HG02981 (cell line): ENCODE results near the gene C2orf76.
A peak's percentile ranks its signal among the peaks of the same experiment; 100 is the strongest.
"Not testable (repeated sequence)": the region's sequence is repeated elsewhere in the genome, so short reads cannot be mapped to it uniquely, and the experiment has no call there.

ENCODE experiments used
- ATAC-seq: cut with Tn5 transposase; IDR thresholded peaks from one replicate; pipeline ENCODE4 v1.9.1; 2021; ENCODE audit warnings: mild to moderate bottlenecking, moderate library complexity; ENCODE audit not compliant: unreplicated experiment

Gene C2orf76

DNA sequence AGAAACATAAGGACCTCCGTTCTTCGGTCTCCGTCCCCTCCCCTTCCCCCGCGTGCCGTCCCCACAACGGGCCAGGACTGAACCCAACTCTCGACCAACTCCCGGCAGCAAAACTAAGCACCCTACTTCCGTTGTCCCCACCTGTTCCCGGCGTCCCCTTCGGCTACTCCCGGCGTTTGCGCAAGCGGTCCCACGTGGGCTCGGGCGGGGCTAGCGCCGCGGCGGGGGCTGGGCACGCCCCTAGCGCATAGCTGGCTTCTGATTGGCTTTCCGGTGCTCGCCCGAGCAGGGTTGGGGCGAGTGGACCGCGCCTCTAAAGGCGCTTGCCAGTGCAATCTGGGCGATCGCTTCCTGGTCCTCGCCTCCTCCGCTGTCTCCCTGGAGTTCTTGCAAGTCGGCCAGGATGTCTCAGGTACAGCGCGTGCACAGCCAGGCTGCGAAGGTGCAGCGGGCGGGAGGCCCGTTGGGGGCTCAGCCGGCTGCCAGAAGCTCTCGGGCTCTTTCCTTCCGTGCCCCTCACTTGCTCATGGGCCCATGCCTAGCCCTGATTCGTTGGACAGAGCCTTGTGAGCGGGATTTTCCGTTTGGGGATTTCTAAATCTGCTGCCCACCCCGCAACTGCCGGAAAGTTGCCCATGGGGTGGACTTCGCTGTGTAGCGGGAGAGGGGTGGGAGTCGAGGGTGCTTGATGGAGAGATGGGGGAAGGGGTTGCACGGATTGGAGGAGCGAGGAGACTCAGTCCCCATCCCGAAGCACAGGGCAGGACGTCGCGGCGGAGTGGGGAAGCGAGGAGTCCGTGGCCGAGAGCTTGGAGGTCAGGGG lies at the start of gene C2orf76, which contains the start of gene DBI:
Gene C2orf76 (minus strand): TSS at position 186 of the 823 bp plus-strand sequence. CDS start 26,875 bp downstream, outside the sequence.
Gene DBI (plus strand): TSS at position 329 of the 823 bp plus-strand sequence. CDS start 75 bp downstream, at position 404.
- peak; percentile 95 for ATAC-seq

DNA sequence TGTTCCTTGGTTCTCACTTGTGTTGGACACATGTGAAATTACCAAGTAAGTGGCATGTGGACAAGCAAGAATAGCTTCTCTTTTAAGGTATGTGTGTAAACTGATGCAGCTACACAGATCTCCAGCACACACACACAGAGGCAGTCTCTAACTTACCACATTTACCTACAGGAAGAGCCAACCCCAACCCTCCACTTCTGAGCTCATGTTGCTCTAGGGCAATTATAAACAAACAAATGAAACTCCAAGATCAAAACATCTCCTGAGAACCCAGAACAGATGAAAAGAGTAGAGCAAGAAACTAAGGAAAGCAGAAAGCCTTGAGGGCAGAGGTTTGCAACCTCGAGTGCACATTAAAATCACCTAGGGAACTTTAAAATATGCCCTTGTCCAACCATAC lies 49.0 kb upstream of the C2orf76 start:
- no peak for ATAC-seq

- ATAC-seq = no peak
Observed at GRCh38 chr2:119414894-119415293, 48.3 kb upstream of the C2orf76 start.

GRCh38 chr2:119409506-119409905 lies 42.9 kb upstream of the C2orf76 start:
- no peak for ATAC-seq

DNA sequence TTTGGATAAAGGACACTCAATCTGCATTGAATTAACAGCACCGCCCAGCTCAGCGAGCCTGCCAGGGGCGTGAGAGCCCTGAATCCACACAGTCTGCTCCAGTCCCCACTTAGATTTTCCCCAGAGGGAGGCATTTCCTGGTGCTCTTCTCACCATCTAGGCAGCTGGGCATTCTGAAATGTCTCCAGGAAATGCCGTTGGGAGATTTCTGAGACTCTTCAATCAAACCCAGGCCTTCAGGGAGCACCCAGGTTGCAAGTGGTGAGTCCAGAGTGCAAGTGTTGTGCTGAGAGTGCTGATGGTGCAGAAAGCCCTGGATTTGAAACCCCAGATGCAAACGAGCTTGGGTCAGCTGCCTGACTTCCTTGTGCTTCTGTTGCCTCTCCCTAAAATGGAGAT lies 41.6 kb upstream of the C2orf76 start:
- ATAC-seq = no peak

DNA sequence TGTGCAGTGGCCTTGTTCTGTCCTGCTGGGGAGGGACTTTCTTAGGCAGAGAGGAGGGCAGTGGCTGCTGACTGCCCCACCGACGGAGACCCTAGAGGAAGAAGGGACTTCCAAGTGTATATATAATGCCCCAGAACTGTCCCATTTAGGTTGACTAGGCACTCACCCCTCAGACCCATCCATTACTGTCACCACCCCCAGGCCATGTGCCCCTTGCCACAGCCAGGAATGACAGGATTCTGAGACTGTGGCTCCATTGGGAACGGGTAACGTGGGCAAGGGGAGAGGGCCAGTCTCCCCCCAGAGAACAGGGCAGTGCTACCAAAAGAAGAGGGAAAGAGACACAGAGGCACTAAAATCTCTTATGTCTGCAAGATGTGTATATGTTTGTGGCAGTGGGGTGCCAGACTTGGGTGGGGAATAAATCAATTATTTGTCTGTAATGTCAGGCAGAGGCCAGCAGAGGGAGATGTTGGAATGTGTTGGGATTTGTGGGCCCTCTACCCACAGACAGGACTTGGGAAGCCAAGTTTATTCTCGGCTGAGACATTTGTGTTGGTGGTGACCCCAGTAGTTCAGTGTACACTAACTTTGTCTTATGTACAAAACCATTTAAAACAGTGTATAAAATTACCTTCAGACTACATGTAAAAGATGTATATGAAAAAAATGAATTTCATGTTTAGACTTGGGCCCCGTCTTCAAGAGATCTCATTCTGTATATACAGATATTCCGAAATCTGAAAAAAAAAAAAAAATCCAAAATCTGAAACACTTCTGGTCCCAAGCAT lies 41.0 kb upstream of the C2orf76 start:
- ATAC-seq = no peak

DNA sequence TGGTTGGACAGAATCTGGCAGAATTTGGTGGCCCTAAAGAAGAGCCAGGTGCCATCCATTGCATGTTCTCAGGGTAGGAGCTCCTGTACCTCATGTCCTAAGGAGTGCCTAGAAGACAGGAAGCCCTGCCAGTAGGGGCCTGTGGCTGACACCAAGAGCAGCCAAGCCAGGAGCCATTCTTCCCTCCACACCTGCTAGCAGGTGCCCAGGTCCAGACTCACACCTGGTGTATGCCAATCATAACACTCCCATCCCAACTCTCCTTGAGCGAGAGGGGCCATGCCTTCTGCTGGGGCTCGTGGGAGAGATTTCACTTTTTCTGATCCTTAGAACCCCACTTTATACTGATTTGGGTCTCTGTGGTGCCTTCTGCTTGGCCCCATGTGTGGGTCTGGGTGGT lies 38.5 kb upstream of the C2orf76 start:
- ATAC-seq = no peak

DNA sequence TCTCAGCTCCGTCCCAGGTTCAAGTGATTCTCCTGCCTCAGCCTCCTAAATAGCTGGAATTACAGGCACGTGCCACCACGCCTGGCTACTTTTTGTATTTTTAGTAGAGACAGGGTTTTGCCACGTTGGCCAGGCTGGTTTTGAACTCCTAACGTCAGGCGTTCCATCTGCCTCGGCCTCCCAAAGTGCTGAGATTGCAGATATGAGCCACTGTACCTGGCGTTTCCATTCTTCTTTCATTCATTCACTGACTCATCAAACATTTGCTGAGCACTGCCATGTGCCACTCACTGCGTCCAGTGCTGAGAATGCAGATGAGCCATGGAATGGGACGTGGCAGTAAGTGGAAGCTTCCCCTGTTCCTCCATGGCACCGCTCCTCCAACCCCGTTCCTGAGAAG lies 37.0 kb upstream of the C2orf76 start:
- ATAC-seq = not testable (repeated sequence)

DNA sequence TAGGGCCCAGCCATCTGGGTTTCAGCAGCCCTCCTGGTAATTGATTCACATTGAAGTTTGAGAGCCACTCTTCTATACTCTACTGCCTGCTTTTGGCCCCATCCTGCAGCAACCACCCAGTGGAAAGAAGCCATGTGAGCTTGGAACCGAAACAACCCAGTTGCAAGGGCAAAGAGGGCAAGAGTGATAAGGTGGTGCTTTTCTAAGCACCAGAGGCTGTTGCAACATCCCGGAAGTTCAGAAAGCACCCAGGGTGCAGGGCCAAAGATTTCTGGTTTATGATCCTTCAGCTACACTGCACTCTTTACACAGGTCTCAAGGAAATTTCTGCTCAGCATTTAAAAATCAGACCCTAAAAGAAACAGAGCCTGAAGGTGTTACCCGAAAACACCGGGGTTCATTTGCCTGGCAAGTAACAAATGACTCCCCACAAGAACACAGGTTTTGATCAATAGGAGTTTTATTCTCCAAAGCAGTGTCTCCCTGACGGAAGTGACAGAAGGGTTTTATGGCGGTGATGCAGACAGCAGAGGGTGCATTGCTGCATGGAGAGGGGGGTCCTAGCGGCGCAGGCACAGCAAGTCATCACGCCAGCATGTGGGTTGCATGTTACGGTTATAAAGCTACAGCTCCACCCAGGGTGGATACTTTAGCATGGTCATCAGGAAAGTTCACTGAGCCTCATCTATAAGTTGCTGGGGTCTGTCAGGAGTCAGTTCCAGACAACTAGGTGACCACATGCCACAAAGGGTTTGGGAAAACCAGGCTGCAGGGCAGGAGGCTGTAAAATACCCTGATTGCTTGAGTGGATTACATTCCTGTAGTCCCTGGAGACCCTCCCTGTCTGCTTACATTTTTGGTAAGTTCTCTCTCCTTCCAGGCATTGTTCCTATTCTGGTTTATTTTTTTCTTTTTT lies 36.3 kb upstream of the C2orf76 start:
- ATAC-seq = no peak

- no peak for ATAC-seq
Observed at GRCh38 chr2:119402106-119402505, 35.5 kb upstream of the C2orf76 start.

DNA sequence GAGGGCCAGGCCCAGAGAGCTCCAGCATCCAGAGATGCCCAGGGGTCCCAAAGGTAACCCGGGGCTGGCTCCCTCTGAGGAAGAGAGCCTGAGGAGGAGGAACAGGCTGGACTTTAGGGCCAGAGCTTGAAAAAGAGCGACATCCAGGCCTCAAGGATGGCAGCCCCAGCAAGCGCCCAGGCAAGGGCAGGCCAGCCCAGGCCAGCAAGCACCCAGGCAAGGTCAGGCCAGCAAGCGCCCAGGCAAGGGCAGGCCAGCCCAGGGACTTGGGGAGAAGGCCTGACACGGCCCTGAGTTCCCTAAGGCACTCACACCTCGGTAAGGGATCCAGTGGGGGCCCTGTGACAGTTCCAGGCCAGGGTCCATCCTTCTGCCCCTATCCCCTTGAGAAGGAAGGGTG lies 30.6 kb upstream of the C2orf76 start:
- ATAC-seq = no peak

- no peak for ATAC-seq
Observed at GRCh38 chr2:119393971-119394748, 27.5 kb upstream of the C2orf76 start.

GRCh38 chr2:119389615-119390306 lies 23.1 kb upstream of the C2orf76 start:
- no peak for ATAC-seq

DNA sequence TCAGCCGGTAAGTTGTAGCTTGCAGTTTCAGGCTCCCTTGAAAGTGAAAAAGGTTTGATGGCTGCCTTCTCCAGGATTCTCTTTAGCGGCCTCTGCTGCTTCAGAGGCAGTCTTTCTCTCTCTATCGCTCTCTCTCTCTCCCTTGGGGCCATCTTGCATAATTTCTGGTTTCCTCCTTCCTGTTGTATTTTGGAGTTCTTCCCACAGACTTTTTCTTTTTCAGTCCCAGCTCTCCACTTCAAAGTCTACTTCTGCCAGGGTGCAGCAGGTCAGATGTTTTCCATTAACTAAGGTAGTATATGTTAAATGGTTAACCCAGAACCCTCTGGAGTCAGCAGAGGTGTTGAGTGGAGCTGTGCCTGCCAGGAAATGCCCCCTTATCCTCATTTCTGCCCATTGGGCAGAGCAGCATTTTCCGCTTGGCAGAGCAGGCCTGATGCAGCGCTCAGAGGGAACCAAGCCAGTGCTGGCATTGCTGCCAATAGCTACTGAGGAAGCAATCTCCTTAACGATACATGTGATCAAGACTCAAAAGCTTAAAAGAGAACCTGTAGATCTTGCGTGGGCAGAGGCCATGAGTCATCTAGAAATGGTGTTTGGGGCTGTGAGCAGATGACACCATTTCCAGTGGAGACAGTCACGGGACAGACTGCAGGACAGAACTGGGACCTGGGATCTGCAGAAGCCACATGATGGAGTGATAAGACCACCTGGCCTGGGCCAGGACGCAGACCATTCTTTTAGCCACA lies 20.9 kb upstream of the C2orf76 start:
- peak; percentile 77 for ATAC-seq

- ATAC-seq = no peak
Observed at GRCh38 chr2:119385466-119385865, 18.8 kb upstream of the C2orf76 start.

- ATAC-seq = no peak
Observed at GRCh38 chr2:119384971-119385370, 18.3 kb upstream of the C2orf76 start.

- ATAC-seq = no peak
Observed at GRCh38 chr2:119383410-119384140, 16.9 kb upstream of the C2orf76 start.

GRCh38 chr2:119378566-119378965 lies 11.9 kb upstream of the C2orf76 start:
- ATAC-seq = no peak
